ENCODE data around the gene SLC2A3. TPM values are rescaled to one million over a fixed set of nuclear protein-coding genes. Genes with fewer than 3 reads are reported as not detected.
A peak's percentile ranks its signal among the peaks of the same experiment; 100 is the strongest.
"Not testable (repeated sequence)": the region's sequence is repeated elsewhere in the genome, so short reads cannot be mapped to it uniquely, and the experiment has no call there.

SLC2A3 gene
- total and polyA plus RNA-seq, 9 of the 15 experiments (the other 6 are each of a cell fraction or from before 2014, with no cell fraction given), result 67.3 to 491 (median 104) TPM

GRCh38 chr12:7972269-7972668, 36.3 kb upstream of the SLC2A3 start:
- H4K20me1 ChIP-seq (replicated peaks; ENCODE audit: control insufficient read depth, insufficient read depth, low read length); H3K36me3 ChIP-seq (ENCODE audit: control insufficient read depth, insufficient read depth, low read length); BruUV-seq (replicated peaks); H2AFZ ChIP-seq (ENCODE audit: low read depth, low read length); CTCF ChIA-PET (ENCODE audit: low intra/inter-chr PET ratio); DNase-seq (ENCODE audit: extremely low read depth in 1 of 4, low spot score in 3 of 4); H3K9me1 ChIP-seq (ENCODE audit: control insufficient read depth, insufficient read depth, low read length); H3K4me3 ChIP-seq; intact Hi-C loops (cut with micrococcal nuclease); H3K9me3 ChIP-seq (replicated peaks; ENCODE audit: control insufficient read depth, insufficient read depth, low read depth, low read length); FAIRE-seq; H3K27me3 ChIP-seq (ENCODE audit: control insufficient read depth in 2 of 2, insufficient read depth in 2 of 2, low read length in 2 of 2); H3K4me2 ChIP-seq (ENCODE audit: insufficient read depth, low read length); H3K9ac ChIP-seq (ENCODE audit: insufficient read depth in 1 of 2, low read depth in 2 of 2, low read length in 2 of 2); in situ Hi-C loops (cut with MboI); H3K27ac ChIP-seq (ENCODE audit: extremely low read depth, low read depth, low read length); ATAC-seq: not testable (repeated sequence)
- 57% methylated on average over 1 of the region's 9 CpGs for WGBS (ENCODE audit: insufficient coverage, low coverage, missing lambda C conversion rate)
- Histone ChIP-seq H3K4me1 (replicated peaks in 1 of 2; ENCODE audit: control insufficient read depth in 2 of 2, insufficient read depth in 2 of 2, low read length in 2 of 2) (peaks cover 9 to 12% of the 10 kb centered on the region in 2 experiments; a peak in 3 of 5 replicates), H3K79me2 (ENCODE audit: control insufficient read depth, insufficient read depth, low read length) (peaks cover 24% of the 10 kb centered on the region)
- POLR2A ChIA-PET, result interaction anchor here (0.6 kb wide), 1 partner anchor 86 kb away, joined by 3 read pairs; no protein-coding TSS in a partner anchor

- H3K4me2 ChIP-seq (ENCODE audit: insufficient read depth, low read length); DNase-seq (ENCODE audit: extremely low read depth in 1 of 4, low spot score in 3 of 4); H3K9me3 ChIP-seq (replicated peaks; ENCODE audit: control insufficient read depth, insufficient read depth, low read depth, low read length); in situ Hi-C loops (cut with MboI); ATAC-seq; CTCF ChIA-PET (ENCODE audit: low intra/inter-chr PET ratio); H3K27ac ChIP-seq (ENCODE audit: extremely low read depth, low read depth, low read length); H3K36me3 ChIP-seq (ENCODE audit: control insufficient read depth, insufficient read depth, low read length); H3K9me1 ChIP-seq (ENCODE audit: control insufficient read depth, insufficient read depth, low read length); BruUV-seq (replicated peaks); H4K20me1 ChIP-seq (replicated peaks; ENCODE audit: control insufficient read depth, insufficient read depth, low read length); FAIRE-seq; intact Hi-C loops (cut with micrococcal nuclease); H3K9ac ChIP-seq (ENCODE audit: insufficient read depth in 1 of 2, low read depth in 2 of 2, low read length in 2 of 2); H3K4me3 ChIP-seq; H3K27me3 ChIP-seq (ENCODE audit: control insufficient read depth in 2 of 2, insufficient read depth in 2 of 2, low read length in 2 of 2): not testable (repeated sequence)
- Histone ChIP-seq H3K4me1 (replicated peaks in 1 of 2; ENCODE audit: control insufficient read depth in 2 of 2, insufficient read depth in 2 of 2, low read length in 2 of 2) (peaks cover 9 to 16% of the 10 kb centered on the region in 2 experiments; a peak in 3 of 5 replicates), H2AFZ (ENCODE audit: low read depth, low read length) (peak overlapping the region; percentile 82; the same call in 1 of the 2 replicates), H3K79me2 (ENCODE audit: control insufficient read depth, insufficient read depth, low read length) (peaks cover 26% of the 10 kb centered on the region)
- POLR2A ChIA-PET, result interaction anchor here (1.5 kb wide), 1 partner anchor 11 kb away, joined by 3 read pairs; no protein-coding TSS in a partner anchor
- WGBS (ENCODE audit: insufficient coverage, low coverage, missing lambda C conversion rate), result 72% methylated on average over 3 of the region's 7 CpGs
Measured at GRCh38 chr12:7971765-7972164, 35.8 kb upstream of the SLC2A3 start.

All from K562 (cell line).